Measurements from ENCODE around the gene CFAP97.
"Not testable (repeated sequence)": the region's sequence is repeated elsewhere in the genome, so short reads cannot be mapped to it uniquely, and the experiment has no call there.

Gene CFAP97

GRCh38 chr4:185139736-185140135, 64.1 kb downstream of the CFAP97 start:
- H3K9me3 ChIP-seq (ENCODE audit: low read length): no peaks in the 10 kb centered on the region
- peaks cover 2% of the 10 kb centered on the region for H3K36me3 ChIP-seq (ENCODE audit: insufficient read depth, low read length)
- no peak overlapping the region for H3K4me3 ChIP-seq (ENCODE audit: low read length)
- peaks cover 13% of the 10 kb centered on the region for H3K4me1 ChIP-seq (ENCODE audit: insufficient read depth, low read length)
- no peak overlapping the region for H2AFZ ChIP-seq (ENCODE audit: low read depth, low read length)
- no peaks in the 10 kb centered on the region for H3K27me3 ChIP-seq (ENCODE audit: insufficient read depth, low read length)

- Histone ChIP-seq H3K4me1 (ENCODE audit: insufficient read depth, low read length) (peaks cover 6% of the 10 kb centered on the region), H3K27me3 (ENCODE audit: insufficient read depth, low read length) (no peaks in the 10 kb centered on the region), H3K9me3 (ENCODE audit: low read length) (no peaks in the 10 kb centered on the region), H3K36me3 (ENCODE audit: insufficient read depth, low read length) (no peaks in the 10 kb centered on the region), H3K4me3 (ENCODE audit: low read length) (no peak overlapping the region), H2AFZ (ENCODE audit: low read depth, low read length) (no peak overlapping the region)
Observed at GRCh38 chr4:185138161-185138560, 65.6 kb downstream of the CFAP97 start.

- H3K36me3 ChIP-seq (ENCODE audit: insufficient read depth, low read length): no peaks in the 10 kb centered on the region
- H3K27me3 ChIP-seq (ENCODE audit: insufficient read depth, low read length): no peaks in the 10 kb centered on the region
Observed at GRCh38 chr4:185137233-185137925, 66.4 kb downstream of the CFAP97 start.

GRCh38 chr4:185134307-185134869, 69.4 kb downstream of the CFAP97 start:
- H2AFZ ChIP-seq (ENCODE audit: low read depth, low read length): no peak overlapping the region
- H3K4me3 ChIP-seq (ENCODE audit: low read length): no peak overlapping the region
- peaks cover 8% of the 10 kb centered on the region for H3K27me3 ChIP-seq (ENCODE audit: insufficient read depth, low read length)
- no peaks in the 10 kb centered on the region for H3K36me3 ChIP-seq (ENCODE audit: insufficient read depth, low read length)
- no peaks in the 10 kb centered on the region for H3K4me1 ChIP-seq (ENCODE audit: insufficient read depth, low read length)
- no peaks in the 10 kb centered on the region for H3K9me3 ChIP-seq (ENCODE audit: low read length)

More at GRCh38 chr4:185137233-185137925, 66.4 kb downstream of the CFAP97 start:
- Histone ChIP-seq H3K4me3 (ENCODE audit: low read length) (no peak overlapping the region), H3K4me1 (ENCODE audit: insufficient read depth, low read length) (peaks cover 3% of the 10 kb centered on the region), H3K9me3 (ENCODE audit: low read length) (no peaks in the 10 kb centered on the region), H2AFZ (ENCODE audit: low read depth, low read length) (no peak overlapping the region)

- peak overlapping the region; percentile 46 for H3K4me3 ChIP-seq (ENCODE audit: low read length)
- H3K4me1 ChIP-seq (ENCODE audit: insufficient read depth, low read length): peaks cover 17% of the 10 kb centered on the region
- H3K27me3 ChIP-seq (ENCODE audit: insufficient read depth, low read length): peaks cover 48% of the 10 kb centered on the region
Observed at GRCh38 chr4:185128272-185129119, 75.3 kb downstream of the CFAP97 start.

GRCh38 chr4:185127021-185127925, 76.5 kb downstream of the CFAP97 start:
- H3K9me3 ChIP-seq (ENCODE audit: low read length): no peaks in the 10 kb centered on the region
- peaks cover 17% of the 10 kb centered on the region for H3K4me1 ChIP-seq (ENCODE audit: insufficient read depth, low read length)
- peaks cover 59% of the 10 kb centered on the region for H3K27me3 ChIP-seq (ENCODE audit: insufficient read depth, low read length)
- H3K4me3 ChIP-seq (ENCODE audit: low read length): peak overlapping the region; percentile 46
- H3K36me3 ChIP-seq (ENCODE audit: insufficient read depth, low read length): no peaks in the 10 kb centered on the region
- H2AFZ ChIP-seq (ENCODE audit: low read depth, low read length): peak overlapping the region; percentile 70

More at GRCh38 chr4:185128272-185129119, 75.3 kb downstream of the CFAP97 start:
- Histone ChIP-seq H2AFZ (ENCODE audit: low read depth, low read length) (peak overlapping the region; percentile 76), H3K9me3 (ENCODE audit: low read length) (no peaks in the 10 kb centered on the region), H3K36me3 (ENCODE audit: insufficient read depth, low read length) (no peaks in the 10 kb centered on the region)

GRCh38 chr4:185124006-185124405, 79.8 kb downstream of the CFAP97 start:
- no peaks in the 10 kb centered on the region for H3K9me3 ChIP-seq (ENCODE audit: low read length)
- H3K4me1 ChIP-seq (ENCODE audit: insufficient read depth, low read length): peaks cover 16% of the 10 kb centered on the region
- H3K4me3 ChIP-seq (ENCODE audit: low read length): no peak overlapping the region
- peaks cover 54% of the 10 kb centered on the region for H3K27me3 ChIP-seq (ENCODE audit: insufficient read depth, low read length)
- H3K36me3 ChIP-seq (ENCODE audit: insufficient read depth, low read length): no peaks in the 10 kb centered on the region
- no peak overlapping the region for H2AFZ ChIP-seq (ENCODE audit: low read depth, low read length)

- Histone ChIP-seq H3K4me1 (ENCODE audit: insufficient read depth, low read length) (peaks cover 8% of the 10 kb centered on the region), H3K4me3 (ENCODE audit: low read length) (no peak overlapping the region), H3K27me3 (ENCODE audit: insufficient read depth, low read length) (peaks cover 47% of the 10 kb centered on the region), H2AFZ (ENCODE audit: low read depth, low read length) (no peak overlapping the region), H3K9me3 (ENCODE audit: low read length) (no peaks in the 10 kb centered on the region), H3K36me3 (ENCODE audit: insufficient read depth, low read length) (no peaks in the 10 kb centered on the region)
Observed at GRCh38 chr4:185122681-185123345, 81.0 kb downstream of the CFAP97 start.

- Histone ChIP-seq H3K36me3 (ENCODE audit: insufficient read depth, low read length) (no peaks in the 10 kb centered on the region), H3K9me3 (ENCODE audit: low read length) (no peaks in the 10 kb centered on the region), H3K4me3 (ENCODE audit: low read length) (no peak overlapping the region), H3K4me1 (ENCODE audit: insufficient read depth, low read length) (no peaks in the 10 kb centered on the region), H3K27me3 (ENCODE audit: insufficient read depth, low read length) (peaks cover 42% of the 10 kb centered on the region), H2AFZ (ENCODE audit: low read depth, low read length) (no peak overlapping the region)
Observed at GRCh38 chr4:185120631-185120946, 83.2 kb downstream of the CFAP97 start.

- Histone ChIP-seq H3K27me3 (ENCODE audit: insufficient read depth, low read length) (peaks cover 36% of the 10 kb centered on the region), H3K9me3 (ENCODE audit: low read length) (no peaks in the 10 kb centered on the region), H3K36me3 (ENCODE audit: insufficient read depth, low read length) (no peaks in the 10 kb centered on the region), H3K4me3 (ENCODE audit: low read length) (no peak overlapping the region), H3K4me1 (ENCODE audit: insufficient read depth, low read length) (no peaks in the 10 kb centered on the region), H2AFZ (ENCODE audit: low read depth, low read length) (no peak overlapping the region)
Observed at GRCh38 chr4:185119927-185120630, 83.7 kb downstream of the CFAP97 start.

- not testable (repeated sequence) for H3K36me3 ChIP-seq (ENCODE audit: insufficient read depth, low read length); H3K4me1 ChIP-seq (ENCODE audit: insufficient read depth, low read length); H3K9me3 ChIP-seq (ENCODE audit: low read length); H2AFZ ChIP-seq (ENCODE audit: low read depth, low read length); H3K4me3 ChIP-seq (ENCODE audit: low read length)
- H3K27me3 ChIP-seq (ENCODE audit: insufficient read depth, low read length): peaks cover 32% of the 10 kb centered on the region
Observed at GRCh38 chr4:185119467-185119866, 84.3 kb downstream of the CFAP97 start.

- Histone ChIP-seq H2AFZ (ENCODE audit: low read depth, low read length) (no peak overlapping the region), H3K9me3 (ENCODE audit: low read length) (no peaks in the 10 kb centered on the region), H3K4me3 (ENCODE audit: low read length) (no peak overlapping the region), H3K4me1 (ENCODE audit: insufficient read depth, low read length) (no peaks in the 10 kb centered on the region), H3K27me3 (ENCODE audit: insufficient read depth, low read length) (peaks cover 29% of the 10 kb centered on the region), H3K36me3 (ENCODE audit: insufficient read depth, low read length) (no peaks in the 10 kb centered on the region)
Observed at GRCh38 chr4:185118876-185119275, 84.9 kb downstream of the CFAP97 start.

Measured in neuron (in vitro differentiated cells).